GM23338 (cell line): ENCODE data around the gene KNL1. TPM values are rescaled to one million over a fixed set of nuclear protein-coding genes. Genes with fewer than 3 reads are reported as not detected.

ENCODE experiments used
- ATAC-seq: fragments of 200-7000 bp; cut with Tn5 transposase; 3 replicates; pipeline ENCODE4 v1.9.1; 2020
- DNase-seq: peaks from one replicate; pipeline ENCODE4 v3.0.0-alpha.2; 2015; ENCODE audit warnings: low spot score
- H2AFZ ChIP-seq: fragments of 200-600 bp; sonication (generic); 2 replicates; pipeline ENCODE4 v1.8.0; 2016; ENCODE audit warnings: antibody characterized with exemption, mild to moderate bottlenecking, moderate library complexity
- H3F3A ChIP-seq: fragments of 200-600 bp; sonication (generic); replicated peaks from 2 replicates; pipeline ENCODE4 v1.8.0; 2017; ENCODE audit warnings: antibody characterized with exemption, mixed run types, low read depth
- H3K27ac ChIP-seq: fragments of 200-600 bp; sonication (generic); 2 replicates; pipeline ENCODE4 v1.6.1; 2016; ENCODE audit warnings: low read depth
- H3K27me3 ChIP-seq: fragments of 200-600 bp; sonication (generic); 2 replicates; pipeline ENCODE4 v1.8.0; 2016; ENCODE audit warnings: mild to moderate bottlenecking, mixed run types, moderate library complexity; ENCODE audit not compliant: insufficient read depth
- H3K36me3 ChIP-seq: fragments of 200-600 bp; sonication (generic); 2 replicates; pipeline ENCODE4 v1.8.0; 2016; ENCODE audit warnings: mild to moderate bottlenecking; ENCODE audit not compliant: insufficient read depth
- H3K4me1 ChIP-seq: fragments of 200-600 bp; sonication (generic); 2 replicates; pipeline ENCODE4 v1.8.0; 2016; ENCODE audit warnings: mild to moderate bottlenecking, moderate library complexity; ENCODE audit not compliant: insufficient read depth
- H3K4me2 ChIP-seq: fragments of 200-600 bp; sonication (generic); 2 replicates; pipeline ENCODE4 v1.7.1; 2017; ENCODE audit warnings: mixed run types
- H3K4me3 ChIP-seq: fragments of 200-600 bp; sonication (generic); 2 replicates; pipeline ENCODE4 v1.6.1; 2016; ENCODE audit warnings: mixed run types
- H3K79me2 ChIP-seq: fragments of 200-600 bp; sonication (generic); replicated peaks from 2 replicates; pipeline ENCODE4 v1.8.0; 2017; ENCODE audit warnings: mild to moderate bottlenecking; ENCODE audit not compliant: insufficient read depth
- H3K9me2 ChIP-seq: fragments of 200-600 bp; sonication (generic); 2 replicates; pipeline ENCODE4 v1.8.0; 2017; ENCODE audit not compliant: insufficient read depth
- H4K20me1 ChIP-seq: fragments of 200-600 bp; sonication (generic); replicated peaks from 2 replicates; pipeline ENCODE4 v1.8.0; 2017; ENCODE audit warnings: mild to moderate bottlenecking; ENCODE audit not compliant: insufficient read depth
- H3K27ac Mint-ChIP-seq: 2 replicates; pipeline ENCODE4 v1.8.0; 2020; ENCODE audit warnings: inconsistent platforms, mild to moderate bottlenecking, moderate library complexity, mixed read lengths
- H3K27me3 Mint-ChIP-seq: 3 replicates; pipeline ENCODE4 v1.8.0; 2022; ENCODE audit warnings: low read depth, mild to moderate bottlenecking, moderate library complexity, mixed read lengths, inconsistent platforms; ENCODE audit not compliant: insufficient read depth, poor library complexity
- H3K36me3 Mint-ChIP-seq: 3 replicates; pipeline ENCODE4 v1.8.0; 2021; ENCODE audit warnings: low read depth, mild to moderate bottlenecking, inconsistent platforms, moderate library complexity, mixed read lengths
- H3K4me1 Mint-ChIP-seq: 3 replicates; pipeline ENCODE4 v1.8.0; 2020; ENCODE audit warnings: mild to moderate bottlenecking, inconsistent platforms, mixed read lengths
- H3K4me3 Mint-ChIP-seq: 3 replicates; pipeline ENCODE4 v1.8.0; 2021; ENCODE audit warnings: moderate library complexity, mild to moderate bottlenecking, inconsistent platforms, mixed read lengths
- H3K9me3 Mint-ChIP-seq: 3 replicates; pipeline ENCODE4 v1.8.0; 2020; ENCODE audit warnings: moderate library complexity, mild to moderate bottlenecking, inconsistent platforms, mixed read lengths
- CREB1 ChIP-seq: fragments of 250-450 bp; sonication (Bioruptor Pico); IDR thresholded peaks from 2 replicates; pipeline ENCODE4 v1.5.0; 2020; ENCODE audit warnings: low read depth, mild to moderate bottlenecking, moderate library complexity
- POLR2AphosphoS5 ChIP-seq: IDR thresholded peaks from 2 replicates; pipeline ENCODE4 v1.6.1; 2016; ENCODE audit warnings: antibody characterized with exemption, low read depth
- REST ChIP-seq: IDR thresholded peaks from one replicate; pipeline ENCODE4 v1.6.1; 2018; ENCODE audit warnings: antibody characterized with exemption; ENCODE audit not compliant: unreplicated experiment
- STAT1 ChIP-seq: IDR thresholded peaks from one replicate; pipeline ENCODE4 v1.6.1; 2016; ENCODE audit warnings: antibody characterized with exemption; ENCODE audit not compliant: unreplicated experiment
- ZNF331 ChIP-seq: fragments of 250-450 bp; sonication (Bioruptor Pico); IDR thresholded peaks from 2 replicates; pipeline ENCODE4 v1.5.0; 2020; ENCODE audit warnings: low read depth, mild to moderate bottlenecking, moderate library complexity
- polyA plus RNA-seq: library from polyadenylated mRNA; unstranded; fragments of >200 nt; fragmentation: Nextera tagmentation; extraction: Ambion mirVana; gene quantifications from 2 replicates; pipeline ENCODE4 v1.2.1, GENCODE V29; 2016
- total RNA-seq: library from RNA; depleted of rRNA; stranded (reverse); fragments of >200 nt; shearing (Covaris generic); gene quantifications from 2 replicates; pipeline ENCODE4 v1.2.3, GENCODE V29; 2014

The KNL1 gene
- total and polyA plus RNA-seq, 2 experiments from 2014 or later = 16.7 to 43.2 TPM

GRCh38 chr15:40563426-40563825 is 30.6 kb upstream of the KNL1 start:
- H3K4me1 Mint-ChIP-seq = peaks cover 16% of the 10 kb centered on the region
- no peaks in the 10 kb centered on the region for H3F3A ChIP-seq
- 0 out of 3 replicates have a peak overlapping the region, but pooled peaks have one; percentile 29 for H3K4me3 Mint-ChIP-seq
- ATAC-seq (no peak), DNase-seq (no peak)
- H2AFZ ChIP-seq = no peak overlapping the region
- H4K20me1 ChIP-seq = peaks cover 3% of the 10 kb centered on the region; the same call in 1 of the 2 replicates
- H3K4me3 ChIP-seq = no peak overlapping the region
- no peak overlapping the region for H3K27ac Mint-ChIP-seq
- no peak overlapping the region for H3K4me2 ChIP-seq
- no peaks in the 10 kb centered on the region for H3K36me3 Mint-ChIP-seq
- H3K9me3 Mint-ChIP-seq = no peaks in the 10 kb centered on the region
- 0 out of 2 replicates have a peak, but pooled peaks cover 3% of the 10 kb centered on the region for H3K79me2 ChIP-seq
- H3K27me3 ChIP-seq = no peaks in the 10 kb centered on the region
- TF ChIP-seq REST (no peak), ZNF331 (CRISPR knock-in tag) (no peak)
- no peaks in the 10 kb centered on the region for H3K36me3 ChIP-seq
- 0 out of 2 replicates have a peak, but pooled peaks cover 6% of the 10 kb centered on the region for H3K4me1 ChIP-seq
- H3K27ac ChIP-seq = no peak overlapping the region
- peaks cover 16% of the 10 kb centered on the region for H3K27me3 Mint-ChIP-seq
- H3K9me2 ChIP-seq = no peaks in the 10 kb centered on the region

- peak within 1 kb of the TSS; percentile 92 for H3K4me3 Mint-ChIP-seq
- DNase-seq (peak; percentile 100), ATAC-seq (peak; percentile 92)
- Histone ChIP-seq H3K27ac (peak within 1 kb of the TSS; percentile 48; the same call in 1 of the 2 replicates), H3K4me3 (peak within 1 kb of the TSS; percentile 64), H3F3A (no peaks in the 10 kb centered on the region), H3K79me2 (peaks cover 7% of the 10 kb centered on the region), H3K36me3 (no peaks in the 10 kb centered on the region), H2AFZ (peak within 1 kb of the TSS; percentile 67; the same call in 1 of the 2 replicates), H4K20me1 (peaks cover 3% of the 10 kb centered on the region; the same call in 1 of the 2 replicates), H3K27me3 (no peaks in the 10 kb centered on the region), H3K4me2 (peak within 1 kb of the TSS; percentile 77), H3K9me2 (no peaks in the 10 kb centered on the region), H3K4me1 (peaks cover 10% of the 10 kb centered on the region; the same call in 1 of the 2 replicates)
- no peaks in the 10 kb centered on the region for H3K9me3 Mint-ChIP-seq
- TF ChIP-seq STAT1 (no peak), CREB1 (CRISPR knock-in tag) (peak; percentile 75), POLR2AphosphoS5 (peak; percentile 91)
- H3K27me3 Mint-ChIP-seq = peaks cover 14% of the 10 kb centered on the region
- peak within 1 kb of the TSS; percentile 90 for H3K27ac Mint-ChIP-seq
- H3K4me1 Mint-ChIP-seq = peaks cover 16% of the 10 kb centered on the region
- no peaks in the 10 kb centered on the region for H3K36me3 Mint-ChIP-seq
Observed at GRCh38 chr15:40564591-40565332, 29.3 kb upstream of the KNL1 start, which contains the start of gene CCDC32. Gene CCDC32 (minus strand): TSS chr15:40565042. CDS start chr15:40563015, 2,027 bp downstream.
